AG09309 (cell line): ENCODE measurements around the gene DCANP1.
A peak's percentile ranks its signal among the peaks of the same experiment; 100 is the strongest.

Source experiments
- DNase-seq: peaks from one replicate; pipeline ENCODE4 v3.0.0-alpha.2; 2010; ENCODE audit warnings: low read depth
- H3K4me3 ChIP-seq: 2 replicates; pipeline ENCODE4 v1.5.1; 2011; ENCODE audit warnings: mild to moderate bottlenecking, low read depth, low read length, moderate library complexity; ENCODE audit not compliant: control insufficient read depth
- CTCF ChIP-seq: IDR thresholded peaks from 2 replicates; pipeline ENCODE4 v1.5.1; 2011; ENCODE audit warnings: mild to moderate bottlenecking, low read depth, low read length, inconsistent platforms; ENCODE audit not compliant: insufficient read depth, control insufficient read depth; ENCODE audit errors: missing control alignments

Gene DCANP1

GRCh38 chr5:135451581-135452320 is 4.6 kb upstream of the DCANP1 start:
- DNase-seq: no peak
- TF ChIP-seq CTCF: no peak
- no peak overlapping the region for H3K4me3 ChIP-seq

GRCh38 chr5:135450952-135451351 is 3.8 kb upstream of the DCANP1 start:
- DNase-seq: no peak
- no peak overlapping the region for H3K4me3 ChIP-seq
- no peak for TF ChIP-seq CTCF

- H3K4me3 ChIP-seq: no peak overlapping the region
- no peak for DNase-seq
- TF ChIP-seq CTCF: no peak
These were observed 3.2 kb upstream of the DCANP1 start for GRCh38 chr5:135450336-135450735.

- H3K4me3 ChIP-seq: no peak overlapping the region
- no peak for DNase-seq
- TF ChIP-seq CTCF: no peak
These were observed 2.5 kb upstream of the DCANP1 start for GRCh38 chr5:135449644-135450043.

- peak; percentile 80 for DNase-seq
- no peak for TF ChIP-seq CTCF
- no peak overlapping the region for H3K4me3 ChIP-seq
These were observed 1.8 kb upstream of the DCANP1 start for GRCh38 chr5:135448791-135449507.

GRCh38 chr5:135448071-135448739 is 1.1 kb upstream of the DCANP1 start:
- H3K4me3 ChIP-seq: no peak overlapping the region
- no peak for DNase-seq
- no peak for TF ChIP-seq CTCF
